GM18519 (cell line): ENCODE results near the gene HRAS.
A peak's percentile ranks its signal among the peaks of the same experiment; 100 is the strongest.

ENCODE experiments used
- ATAC-seq: cut with Tn5 transposase; IDR thresholded peaks from one replicate; pipeline ENCODE4 v1.9.1; 2021; ENCODE audit warnings: mild to moderate bottlenecking, moderate library complexity; ENCODE audit not compliant: unreplicated experiment, low FRiP score

Gene HRAS

DNA sequence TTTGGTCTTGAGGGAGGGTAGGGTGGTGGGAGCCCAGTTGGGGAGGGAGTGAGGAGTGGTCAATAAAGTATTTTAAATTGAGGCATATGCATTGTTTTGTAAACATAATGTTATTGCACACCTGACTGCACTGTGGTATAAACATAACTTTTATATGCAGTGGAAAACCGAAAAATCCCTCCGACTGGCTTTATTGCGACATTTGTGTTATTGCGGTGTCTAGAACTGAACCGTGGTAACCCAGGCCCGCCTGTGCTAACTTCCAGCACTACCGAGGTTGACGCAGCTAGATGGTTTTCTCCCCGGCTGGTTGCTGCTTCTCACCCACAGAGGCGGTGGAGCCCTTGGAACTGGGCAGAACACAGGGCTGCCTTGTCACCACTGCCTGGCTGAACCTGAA lies 20.8 kb downstream of the HRAS start:
- ATAC-seq, result no peak

DNA sequence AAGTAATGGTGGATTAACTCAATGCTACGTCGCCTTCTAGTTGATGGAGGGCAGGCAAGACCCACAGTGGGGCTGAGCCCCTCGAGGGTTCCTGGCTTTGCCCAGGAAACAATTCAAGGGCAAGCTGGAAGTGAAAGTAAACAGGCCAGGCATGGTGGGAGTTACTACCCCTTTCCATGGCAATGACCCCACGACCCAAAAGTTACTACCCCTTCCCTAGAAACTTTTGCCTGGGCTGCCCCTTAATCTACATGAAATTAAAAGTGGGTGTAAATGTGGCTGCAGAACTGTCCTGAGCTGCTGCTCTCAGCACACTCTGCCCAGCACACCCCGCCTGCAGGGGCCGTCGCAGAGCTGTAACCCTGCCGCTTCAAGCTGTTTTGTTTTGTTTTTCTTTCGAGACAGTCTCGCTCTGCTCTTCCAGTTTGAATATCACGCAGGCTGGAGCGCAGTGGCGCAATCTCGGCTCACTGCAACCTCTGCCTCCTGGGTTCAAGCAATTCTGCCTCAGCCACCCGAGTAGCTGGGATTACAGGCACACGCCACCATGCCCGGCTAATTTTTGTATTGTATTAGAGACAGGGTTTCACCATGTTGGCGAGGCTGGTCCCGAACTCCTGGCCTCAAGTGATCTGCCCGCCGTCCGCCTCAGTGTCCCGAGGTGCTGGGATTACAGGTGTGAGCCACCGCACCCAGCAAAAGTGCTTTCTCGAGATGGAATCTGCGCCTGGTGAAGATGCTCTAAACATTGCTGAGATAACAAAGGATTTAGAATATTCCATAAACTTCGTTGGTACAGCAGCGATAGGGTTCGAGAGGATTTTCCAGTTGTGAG lies 22.4 kb downstream of the HRAS start:
- no peak for ATAC-seq

DNA sequence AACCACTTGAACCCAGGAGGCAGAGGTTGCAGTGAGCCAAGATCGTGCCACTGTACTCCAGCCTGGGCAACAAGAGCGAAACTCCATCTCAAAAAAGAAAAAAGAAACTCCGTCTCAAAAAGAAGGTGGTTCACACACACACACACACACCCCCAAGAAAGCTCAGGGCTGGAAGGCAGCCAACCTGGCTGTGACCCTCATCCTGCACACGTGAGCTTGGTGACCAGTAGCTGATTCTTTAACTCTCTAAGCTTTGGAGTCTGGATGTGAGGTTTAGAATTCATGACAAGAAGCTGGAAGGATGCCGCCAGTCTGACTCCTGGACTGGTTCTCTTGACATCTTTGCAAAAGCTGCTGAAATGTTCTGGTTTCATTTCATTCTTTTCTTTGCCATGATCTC lies 26.4 kb downstream of the HRAS start:
- no peak for ATAC-seq

DNA sequence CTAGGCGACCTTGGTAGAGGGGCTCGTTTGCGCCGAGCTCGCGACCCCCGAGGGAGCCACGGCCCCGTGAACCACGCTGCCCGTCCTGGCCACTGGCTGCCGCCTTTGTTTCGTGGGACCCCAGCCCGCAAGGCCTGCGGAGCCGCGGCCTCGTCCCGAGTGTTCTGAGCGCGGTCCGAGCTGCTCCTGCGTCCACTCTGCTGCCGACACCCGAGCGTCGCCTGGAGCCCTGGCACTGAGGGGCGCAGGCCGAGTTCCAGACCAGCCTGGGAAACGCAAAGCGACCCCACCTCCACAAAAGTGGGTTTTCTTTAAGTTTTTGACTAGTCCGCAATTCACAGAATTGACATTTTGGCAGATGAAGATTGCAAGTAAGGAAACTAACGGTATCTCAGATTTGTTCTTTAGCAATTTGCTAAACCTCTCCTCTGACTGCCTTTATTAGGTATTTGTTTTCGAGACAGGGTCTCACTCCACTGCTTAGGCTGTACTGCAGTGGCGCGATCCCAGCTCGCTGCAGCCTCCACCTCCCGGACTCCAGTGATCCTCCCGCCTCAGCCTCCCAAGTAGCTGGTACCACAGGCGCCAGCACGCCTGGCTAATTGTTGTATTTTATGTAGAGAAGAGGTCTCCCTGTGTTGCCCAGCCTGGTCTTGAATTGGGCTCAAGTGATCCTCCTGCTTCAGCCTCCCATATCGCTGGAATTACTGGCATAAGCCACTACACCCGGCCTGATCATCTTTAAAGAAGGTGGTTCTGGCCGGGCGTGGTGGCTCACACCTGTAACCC lies 27.5 kb downstream of the HRAS start:
- ATAC-seq, result no peak

DNA sequence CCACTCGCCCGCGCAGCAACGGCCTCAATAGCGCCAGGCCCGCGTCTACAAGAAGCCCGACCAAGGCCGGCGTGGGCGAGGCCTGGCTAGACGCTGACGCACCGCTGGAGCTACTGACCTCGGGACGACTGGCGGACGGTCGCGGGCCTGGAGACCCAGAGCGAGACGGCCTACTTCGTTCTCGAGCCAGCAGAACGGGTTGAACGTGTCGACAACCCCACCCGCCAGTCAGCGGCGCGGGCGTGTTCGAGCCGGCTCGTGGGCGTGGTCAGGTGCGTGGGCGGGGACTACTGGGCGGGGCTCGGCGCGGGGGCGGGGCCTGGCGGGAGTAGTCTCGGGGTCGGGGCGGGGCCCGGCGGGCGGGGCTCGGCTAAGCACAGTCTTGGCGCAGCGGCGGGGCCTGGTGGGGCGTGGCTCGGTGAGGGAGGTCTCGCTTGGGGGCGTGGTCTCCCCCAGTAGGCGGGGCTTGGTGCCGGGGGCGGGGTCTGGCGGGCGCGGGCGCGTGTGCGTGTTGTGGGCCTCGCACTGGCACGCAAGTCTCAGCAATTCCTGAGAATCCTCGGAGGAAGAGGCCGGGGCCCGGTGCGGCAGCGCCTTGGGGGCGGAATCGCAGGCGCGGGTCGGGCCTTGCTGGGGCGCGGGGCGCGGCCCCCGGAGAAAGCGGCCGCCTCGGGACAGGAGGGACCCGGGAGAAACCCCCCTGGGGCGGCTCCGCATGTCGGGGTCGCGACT lies 28.2 kb downstream of the HRAS start, which contains the start of gene RNH1:
RNH1 (minus strand) TSS at position 248 of the 732 bp plus-strand sequence. CDS start 5,080 bp downstream, outside the sequence.
- peak; percentile 36 for ATAC-seq

DNA sequence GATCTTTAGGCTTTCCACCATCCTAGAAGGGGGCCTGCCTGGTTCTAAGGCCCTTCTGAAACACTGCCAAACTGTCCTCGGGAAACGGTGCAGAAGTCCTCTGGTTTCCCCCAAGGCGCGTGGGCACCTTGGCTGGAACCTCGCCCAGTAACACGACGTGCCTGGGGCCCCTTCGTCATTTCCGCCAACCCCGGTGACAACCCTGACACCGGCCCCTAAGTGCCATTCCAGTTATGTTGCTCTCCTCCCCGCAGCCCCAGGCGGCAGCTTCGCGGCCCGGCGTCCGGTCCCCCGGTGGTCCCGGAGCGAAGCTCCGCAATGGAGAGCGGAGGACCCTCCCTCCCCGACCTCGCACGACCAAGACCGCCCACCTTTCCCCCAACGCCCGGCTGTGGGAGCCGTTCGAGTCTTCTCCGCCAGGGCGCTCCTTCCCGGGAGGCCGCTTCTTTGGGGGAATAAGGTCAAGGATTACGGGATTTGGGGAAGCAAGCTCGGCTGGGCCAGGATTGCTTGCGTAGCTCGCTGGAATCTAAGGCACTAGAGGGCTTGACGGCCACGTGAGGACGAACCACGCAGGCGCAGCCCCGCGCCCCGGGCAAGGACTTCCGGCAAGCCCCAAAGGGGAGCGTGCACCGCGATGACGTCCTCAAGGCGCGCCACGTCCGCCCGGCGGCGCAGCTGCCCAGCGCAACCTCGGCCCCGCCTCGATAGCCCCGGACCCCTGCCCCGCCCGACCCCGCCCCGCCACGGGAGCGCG lies 29.0 kb downstream of the HRAS start:
- ATAC-seq, result peak; percentile 50

DNA sequence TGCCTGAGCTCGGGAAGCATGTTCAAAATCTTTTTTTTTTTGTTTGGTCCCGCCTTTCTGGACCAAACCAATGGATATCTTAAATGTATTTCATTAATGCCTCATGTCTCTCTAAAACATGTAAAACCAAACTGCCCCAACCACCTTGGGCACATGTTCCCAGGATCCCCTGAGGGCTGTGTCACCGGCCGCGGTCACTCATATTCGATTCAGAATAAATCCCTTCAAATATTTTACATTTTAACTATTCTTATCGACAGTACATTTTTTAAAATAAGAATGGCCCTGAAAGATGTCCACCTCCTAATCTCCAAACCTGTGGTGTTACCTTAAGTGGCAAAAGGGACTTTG lies 30.4 kb downstream of the HRAS start:
- ATAC-seq, result no peak

DNA sequence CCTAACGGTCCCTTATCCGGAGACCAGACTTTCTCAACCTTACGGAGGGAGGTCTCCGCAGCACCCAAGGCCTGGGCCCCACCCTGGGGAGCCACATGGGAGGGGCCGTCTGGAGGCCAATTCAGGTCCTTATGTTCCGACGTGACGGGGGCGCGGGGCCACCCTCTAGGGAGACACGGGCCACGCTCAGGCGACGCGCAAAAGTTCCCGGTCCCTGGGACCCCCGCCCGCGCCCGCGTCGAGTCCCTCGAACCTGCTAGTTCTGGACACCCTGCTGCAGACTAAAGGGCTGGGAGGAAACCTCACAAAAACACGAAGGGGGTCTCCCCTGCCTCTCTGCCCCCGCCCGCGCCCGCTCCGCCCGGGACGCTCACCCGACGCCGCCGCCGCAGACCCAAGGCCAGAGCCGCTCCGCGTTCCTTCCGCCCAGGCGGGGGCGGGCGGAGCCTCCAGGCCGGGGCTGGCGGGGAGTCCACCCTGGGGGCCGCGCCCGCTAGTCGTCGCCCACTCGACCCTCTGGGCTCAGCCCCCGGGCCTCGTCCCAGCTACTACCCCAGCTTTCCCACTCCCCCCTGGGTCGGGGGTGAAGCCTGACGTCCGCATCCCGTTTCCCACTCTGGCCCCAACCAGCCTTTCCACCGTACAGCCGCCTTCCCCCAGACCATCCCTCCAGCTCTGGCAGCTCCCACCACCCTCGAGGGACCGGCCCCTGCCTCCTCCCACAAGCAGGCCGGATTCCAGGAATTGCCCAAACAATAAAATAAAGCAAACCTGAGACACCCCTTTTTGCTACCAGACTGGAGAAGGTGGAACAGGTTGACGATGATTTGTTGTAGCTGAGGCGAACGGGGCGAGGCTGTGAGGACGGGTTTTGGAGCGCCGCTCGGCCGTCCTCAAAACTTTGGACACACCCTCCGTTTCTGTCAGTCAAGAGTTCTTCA lies 31.1 kb downstream of the HRAS start:
- no peak for ATAC-seq

DNA sequence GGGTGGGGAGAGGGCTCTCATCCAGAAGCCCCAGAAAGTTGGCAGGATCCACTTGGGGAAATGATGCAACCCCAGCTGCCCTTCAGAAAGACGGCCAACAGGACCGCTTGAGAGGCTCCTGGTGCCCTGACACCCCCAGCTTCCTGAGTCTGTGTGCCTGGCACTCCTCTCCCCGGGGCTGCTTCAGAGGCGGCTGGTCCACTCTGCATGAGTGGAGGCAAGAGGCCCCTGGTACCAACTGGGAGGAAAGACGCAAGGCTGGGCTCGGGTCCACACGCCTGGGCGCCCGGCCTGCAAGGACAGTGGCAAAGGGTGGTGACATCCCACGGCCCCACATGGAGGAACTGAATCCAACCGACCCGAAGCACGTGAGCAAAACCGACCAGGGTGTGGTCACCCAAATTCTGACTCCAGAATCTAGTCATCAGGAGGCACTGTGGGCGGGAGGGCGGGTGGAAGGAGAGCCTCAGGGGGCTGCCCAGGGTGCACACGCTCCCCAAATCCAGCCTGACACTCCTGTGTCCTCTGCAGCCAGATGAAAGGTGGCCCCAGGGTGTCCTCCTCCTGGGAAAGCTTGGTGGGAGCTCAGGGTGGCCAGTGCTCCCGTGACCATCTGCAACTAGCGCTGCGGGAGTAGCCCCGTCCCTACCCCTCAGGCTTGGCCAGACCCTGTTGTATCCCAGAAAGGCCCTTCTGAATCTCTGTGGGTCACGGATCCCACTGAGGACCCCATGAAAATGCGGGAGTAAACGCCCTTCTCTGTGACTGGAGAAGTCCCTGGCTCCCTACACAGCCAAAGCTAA lies 32.0 kb downstream of the HRAS start:
- ATAC-seq, result no peak

DNA sequence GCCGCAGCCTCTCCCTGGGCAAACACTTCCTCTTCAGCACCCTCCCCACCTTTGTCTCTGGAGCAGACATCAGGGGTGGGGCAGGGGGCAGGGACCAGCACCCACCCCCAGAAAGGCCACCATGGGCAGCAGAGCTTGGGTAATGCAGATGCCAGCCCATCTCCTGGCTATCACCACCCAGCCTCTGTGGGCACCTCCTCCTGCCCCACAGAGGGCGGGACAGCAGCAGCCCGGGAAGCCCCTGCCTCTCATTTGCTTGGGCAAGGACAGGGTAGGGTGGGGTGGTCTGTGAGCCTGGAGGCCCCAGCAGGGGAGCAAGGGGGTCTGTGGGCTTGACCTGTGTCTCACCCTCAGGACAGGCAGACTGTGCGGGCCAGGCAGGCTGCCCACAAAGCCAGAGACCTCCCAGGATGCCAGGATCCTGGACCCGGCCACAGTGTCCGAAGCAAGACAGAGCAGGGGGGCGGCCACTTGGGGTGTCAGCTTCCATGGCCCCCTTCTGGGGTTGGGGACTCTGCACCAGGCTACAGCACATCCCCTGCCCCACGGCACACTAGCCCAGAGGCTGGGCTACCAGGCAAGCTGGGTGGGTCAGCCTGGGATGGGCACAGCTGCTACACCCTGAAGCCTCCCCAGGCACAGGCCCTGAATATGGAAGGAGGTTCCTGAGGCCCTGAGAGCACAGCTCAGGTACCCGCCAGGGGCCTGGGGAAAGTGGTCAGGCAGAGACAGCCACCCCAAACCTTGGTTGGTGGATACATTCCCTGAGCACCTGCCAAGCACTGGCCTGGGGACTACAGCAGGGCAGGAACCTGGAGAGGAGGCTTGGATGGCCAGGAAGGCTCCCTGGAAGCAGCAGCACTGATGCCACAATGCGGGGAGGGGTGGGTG lies 32.8 kb downstream of the HRAS start:
- ATAC-seq, result no peak

DNA sequence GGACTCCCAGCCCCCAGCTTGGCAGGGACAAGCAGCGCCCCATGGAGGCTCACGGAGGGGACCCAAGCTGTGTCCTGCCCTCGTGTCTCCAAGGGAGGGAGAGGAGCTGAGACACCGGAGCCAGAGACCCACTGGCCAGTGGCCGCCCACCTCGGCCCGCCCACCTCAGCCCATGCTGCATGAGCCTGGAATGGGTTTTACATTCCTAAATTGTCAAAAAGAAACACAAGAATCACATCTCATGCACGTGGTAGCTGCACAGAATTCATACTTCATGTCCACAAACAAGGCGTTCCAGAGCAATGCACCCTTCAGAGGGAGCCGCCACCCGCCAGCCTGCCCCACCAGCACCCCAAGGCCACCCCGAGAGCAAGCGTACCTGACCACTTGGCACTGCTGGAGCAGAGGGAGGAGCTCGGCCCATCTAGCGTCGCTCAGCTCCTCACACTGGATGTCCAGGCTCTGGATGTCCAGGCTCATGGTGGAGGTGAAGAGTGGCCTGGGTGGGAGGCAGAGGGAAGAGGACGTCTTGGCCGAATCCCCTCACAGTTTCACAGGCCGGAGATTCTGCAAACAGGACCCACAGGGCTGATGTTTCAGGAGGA lies 33.6 kb downstream of the HRAS start:
- no peak for ATAC-seq

DNA sequence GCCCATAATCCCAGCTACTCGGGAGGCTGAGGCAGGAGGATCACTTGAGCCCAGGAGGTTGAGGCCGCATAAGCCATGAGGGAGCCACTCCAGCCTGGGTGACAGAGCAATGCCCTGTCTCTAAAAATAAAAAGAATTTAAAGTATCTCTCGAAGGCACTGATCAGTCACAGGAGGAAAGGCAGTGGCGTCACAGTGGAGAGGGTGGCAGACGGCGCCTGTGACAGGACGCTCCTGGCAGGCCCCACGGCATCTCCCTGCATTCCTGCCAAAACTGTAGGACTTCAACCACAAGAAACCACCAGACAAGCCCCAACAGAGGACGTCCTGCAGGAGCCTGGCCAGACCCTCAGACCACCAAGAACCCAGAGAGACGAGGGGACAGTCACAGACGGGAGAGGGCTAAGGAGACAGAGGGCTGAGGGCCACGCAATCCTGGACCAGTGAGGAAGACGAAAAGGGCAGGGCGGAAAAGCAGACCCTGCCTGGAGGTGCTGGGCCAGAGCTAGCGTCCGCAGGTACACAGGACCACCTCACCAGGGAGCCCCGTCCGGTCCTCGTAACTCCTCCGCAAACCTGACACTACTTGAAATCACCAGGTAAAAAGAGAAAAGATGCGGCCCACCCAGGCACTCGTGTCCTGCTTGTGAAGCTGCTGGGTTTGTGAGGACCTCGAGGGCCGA lies 34.2 kb downstream of the HRAS start:
- no peak for ATAC-seq

DNA sequence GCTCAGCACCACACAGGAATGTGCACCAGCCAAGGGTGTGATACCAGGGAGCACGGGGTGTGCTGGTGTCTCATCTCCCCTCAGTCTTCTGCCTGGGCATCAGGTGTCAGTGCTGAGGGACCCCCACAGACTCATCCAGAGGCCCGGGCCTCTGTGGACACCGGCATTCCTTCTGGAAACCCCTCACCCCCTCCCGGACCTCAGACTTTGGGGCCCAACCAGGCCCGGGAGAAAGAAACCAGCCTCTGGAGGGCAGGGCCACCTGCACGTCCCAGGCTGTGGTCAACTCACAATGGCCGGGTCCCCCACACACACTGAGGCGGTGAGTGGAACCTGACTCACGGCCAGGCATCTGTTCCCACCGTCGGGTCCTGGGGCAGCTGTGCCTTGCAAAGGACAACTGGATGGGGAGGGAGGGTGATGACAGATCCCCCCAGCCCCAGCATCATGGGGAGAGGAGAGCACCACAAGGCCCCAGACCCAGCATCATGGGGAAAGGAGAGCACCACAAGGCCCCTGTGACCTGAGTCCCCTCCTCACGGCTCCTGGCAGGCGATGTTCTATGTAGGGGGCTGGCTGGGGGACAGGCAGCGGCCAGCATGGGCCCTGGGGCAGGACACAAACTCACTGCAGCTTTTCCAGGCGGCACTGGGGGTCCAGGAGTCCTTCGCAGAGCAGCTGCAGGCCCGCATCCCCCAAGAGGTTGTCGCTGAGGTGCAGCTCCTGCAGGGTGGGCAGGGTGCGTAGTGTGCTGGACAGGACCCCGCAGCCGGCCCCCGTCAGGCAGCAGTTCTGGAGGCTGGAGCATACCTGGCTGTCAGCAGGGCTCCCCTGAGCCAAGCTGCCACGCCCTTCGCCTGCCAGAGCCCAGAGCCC lies 35.9 kb downstream of the HRAS start:
- ATAC-seq, result no peak

DNA sequence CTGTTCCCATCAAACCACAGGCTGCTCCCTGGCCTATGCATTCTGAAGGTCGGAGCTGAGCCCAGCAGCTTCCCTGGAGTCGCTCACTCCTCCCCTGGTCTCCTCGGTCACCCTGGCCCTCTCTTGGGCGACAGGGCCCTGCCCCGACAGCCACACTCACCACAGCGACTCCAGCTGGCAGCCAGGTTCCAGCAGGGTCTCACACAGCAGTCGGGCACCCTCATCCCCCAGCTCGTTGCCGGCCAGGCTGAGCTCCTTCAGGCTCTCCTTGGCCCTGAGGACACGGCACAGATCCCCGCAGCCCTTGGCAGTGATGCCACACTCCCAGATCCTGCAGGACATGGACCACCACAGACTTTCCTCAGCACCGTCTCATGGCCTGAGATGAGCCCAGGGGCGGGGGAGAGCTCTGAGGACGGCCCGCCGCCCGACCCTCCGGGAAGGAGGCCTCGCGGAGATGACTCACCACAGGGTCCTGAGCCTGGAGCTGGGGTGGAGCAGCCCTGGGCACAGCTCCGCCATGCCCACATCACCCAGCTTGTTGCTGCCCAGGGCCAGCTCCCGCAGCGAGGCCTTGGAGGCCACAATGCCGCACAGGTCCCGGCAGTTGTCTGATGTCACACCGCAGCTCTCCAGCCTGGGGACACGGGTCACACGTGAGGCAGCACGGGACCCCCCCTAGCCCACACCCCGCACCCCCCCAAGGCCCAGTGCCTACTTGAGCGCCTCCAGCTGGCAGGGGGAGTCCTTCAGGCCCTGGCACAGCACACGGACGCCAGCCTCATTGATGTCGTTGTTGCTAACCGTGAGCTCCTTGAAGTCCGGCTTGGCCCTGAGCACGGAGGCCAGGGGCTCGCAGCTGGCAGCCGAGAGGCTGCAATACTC lies 36.8 kb downstream of the HRAS start:
- ATAC-seq, result no peak
